ENCODE data around the gene TRMT1. TPM values are rescaled to one million over a fixed set of nuclear protein-coding genes. Genes with fewer than 3 reads are reported as not detected.
A peak's percentile ranks its signal among the peaks of the same experiment; 100 is the strongest.

TRMT1 gene
- total RNA-seq, 6 experiments from 2014 or later, result 36.3 to 49.9 (median 39.6) TPM

DNA sequence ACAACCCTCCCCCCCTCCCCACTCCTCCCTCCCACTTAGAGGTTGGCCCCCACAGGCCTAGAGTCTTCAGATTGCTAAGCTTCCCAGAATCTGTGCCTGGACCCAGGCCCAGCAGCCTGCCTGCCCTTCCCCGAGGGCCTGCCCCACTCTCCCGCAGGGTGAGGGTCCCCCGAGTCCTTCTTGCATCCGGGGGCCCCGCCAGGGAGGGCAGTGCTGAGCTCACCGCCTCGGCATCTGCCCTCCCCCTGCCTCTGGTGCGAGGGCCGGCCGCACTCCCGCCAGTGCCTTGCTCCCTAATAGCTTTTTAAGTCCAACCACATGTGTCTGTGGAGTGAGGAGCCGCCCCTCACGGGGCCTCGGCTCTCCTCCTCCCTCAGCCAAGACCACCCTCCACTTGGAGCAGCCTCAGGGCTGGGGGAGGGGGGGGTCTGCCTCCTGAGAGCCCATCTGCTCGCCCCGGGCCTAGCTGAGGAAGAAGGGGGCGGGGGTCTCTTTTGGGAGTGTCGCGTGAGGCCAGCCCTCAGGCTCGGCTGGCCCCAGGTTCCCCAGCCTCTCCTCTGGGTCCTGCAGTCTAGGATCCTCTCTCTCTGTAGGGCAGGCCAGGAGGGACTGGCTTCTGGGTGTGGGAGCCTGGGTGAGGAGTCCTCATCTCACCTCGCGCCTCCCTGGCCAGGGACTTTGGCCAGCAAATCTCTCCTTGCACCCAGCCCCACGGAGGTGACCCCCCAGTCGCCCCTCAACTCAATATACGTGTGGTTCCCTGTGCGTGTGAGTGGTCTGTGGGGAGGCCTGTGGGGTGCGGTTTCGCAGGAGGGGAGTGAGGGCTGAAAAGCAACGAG, 61.1 kb downstream of the TRMT1 start:
- H3K27ac Mint-ChIP-seq, result peak overlapping the region; percentile 98

More for the DNA sequence above, 61.1 kb downstream of the TRMT1 start:
- Mint-ChIP-seq H3K4me1 (ENCODE audit: low read depth) (peaks cover 94% of the 10 kb centered on the region), H3K9me3 (no peaks in the 10 kb centered on the region), H3K4me3 (peak overlapping the region; percentile 83), H3K27me3 (ENCODE audit: insufficient read depth) (peaks cover 2% of the 10 kb centered on the region), H3K36me3 (ENCODE audit: low read depth) (no peaks in the 10 kb centered on the region)
- TF ChIP-seq, protein P1, sequence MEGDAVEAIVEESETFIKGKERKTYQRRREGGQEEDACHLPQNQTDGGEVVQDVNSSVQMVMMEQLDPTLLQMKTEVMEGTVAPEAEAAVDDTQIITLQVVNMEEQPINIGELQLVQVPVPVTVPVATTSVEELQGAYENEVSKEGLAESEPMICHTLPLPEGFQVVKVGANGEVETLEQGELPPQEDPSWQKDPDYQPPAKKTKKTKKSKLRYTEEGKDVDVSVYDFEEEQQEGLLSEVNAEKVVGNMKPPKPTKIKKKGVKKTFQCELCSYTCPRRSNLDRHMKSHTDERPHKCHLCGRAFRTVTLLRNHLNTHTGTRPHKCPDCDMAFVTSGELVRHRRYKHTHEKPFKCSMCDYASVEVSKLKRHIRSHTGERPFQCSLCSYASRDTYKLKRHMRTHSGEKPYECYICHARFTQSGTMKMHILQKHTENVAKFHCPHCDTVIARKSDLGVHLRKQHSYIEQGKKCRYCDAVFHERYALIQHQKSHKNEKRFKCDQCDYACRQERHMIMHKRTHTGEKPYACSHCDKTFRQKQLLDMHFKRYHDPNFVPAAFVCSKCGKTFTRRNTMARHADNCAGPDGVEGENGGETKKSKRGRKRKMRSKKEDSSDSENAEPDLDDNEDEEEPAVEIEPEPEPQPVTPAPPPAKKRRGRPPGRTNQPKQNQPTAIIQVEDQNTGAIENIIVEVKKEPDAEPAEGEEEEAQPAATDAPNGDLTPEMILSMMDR (IDR thresholded peaks at IDR 0.05), result peak; percentile 54
- peak; percentile 77 for DNase-seq

Other genes with a start within 250 kb of the TRMT1 start
- 10 to 100 TPM; 26.0 to 33.5 (median 28.4) TPM for gene DNASE2, start 235.3 kb downstream of the TRMT1 start, total RNA-seq (2021; fragmentation: NEBNext Ultra II Directional; extraction: Animal tissue kit (Norgen Biotek cat#: 25700))
- not detected for gene KLF1, start 229.5 kb downstream of the TRMT1 start, total RNA-seq (2021; fragmentation: NEBNext Ultra II Directional; extraction: Animal tissue kit (Norgen Biotek cat#: 25700))
- gene GCDH, start 225.6 kb downstream of the TRMT1 start, total RNA-seq (2021; fragmentation: NEBNext Ultra II Directional; extraction: Animal tissue kit (Norgen Biotek cat#: 25700)), result 10 to 100 TPM; 20.6 to 24.6 (median 21.1) TPM
- 1 to 10 TPM in 3 of 6 experiments, under 1 TPM in 3; 0.28 to 1.7 (median 0.91) TPM for gene SYCE2, start 197.4 kb downstream of the TRMT1 start, total RNA-seq (2021; fragmentation: NEBNext Ultra II Directional; extraction: Animal tissue kit (Norgen Biotek cat#: 25700))
- 100 to 1,000 TPM in 1 of 6 experiments, 10 to 100 TPM in 5; 87.8 to 101 (median 90.4) TPM for gene FARSA, start 183.0 kb downstream of the TRMT1 start, total RNA-seq (2021; fragmentation: NEBNext Ultra II Directional; extraction: Animal tissue kit (Norgen Biotek cat#: 25700))
- 1,000 to 10,000 TPM; 1,716 to 2,461 (median 2,371) TPM for gene CALR, start 178.1 kb downstream of the TRMT1 start, total RNA-seq (2021; fragmentation: NEBNext Ultra II Directional; extraction: Animal tissue kit (Norgen Biotek cat#: 25700))
- 100 to 1,000 TPM; 108 to 140 (median 129) TPM for gene RAD23A, start 170.9 kb downstream of the TRMT1 start, total RNA-seq (2021; fragmentation: NEBNext Ultra II Directional; extraction: Animal tissue kit (Norgen Biotek cat#: 25700))
- 10 to 100 TPM; 34.3 to 54.3 (median 46.9) TPM for gene GADD45GIP1, start 159.5 kb downstream of the TRMT1 start, total RNA-seq (2021; fragmentation: NEBNext Ultra II Directional; extraction: Animal tissue kit (Norgen Biotek cat#: 25700))
- gene DAND5, start 147.2 kb downstream of the TRMT1 start, total RNA-seq (2021; fragmentation: NEBNext Ultra II Directional; extraction: Animal tissue kit (Norgen Biotek cat#: 25700)), result not detected
- 100 to 1,000 TPM; 129 to 161 (median 142) TPM for gene NFIX, start 121.3 kb downstream of the TRMT1 start, total RNA-seq (2021; fragmentation: NEBNext Ultra II Directional; extraction: Animal tissue kit (Norgen Biotek cat#: 25700))
- gene LYL1, start 13.9 kb downstream of the TRMT1 start, total RNA-seq (2021; fragmentation: NEBNext Ultra II Directional; extraction: Animal tissue kit (Norgen Biotek cat#: 25700)), result 1 to 10 TPM; 1.5 to 5.1 (median 4.2) TPM
- 100 to 1,000 TPM; 126 to 146 (median 139) TPM for gene NACC1, start 1.5 kb upstream of the TRMT1 start, total RNA-seq (2021; fragmentation: NEBNext Ultra II Directional; extraction: Animal tissue kit (Norgen Biotek cat#: 25700))
- gene STX10, start 33.6 kb upstream of the TRMT1 start, total RNA-seq (2021; fragmentation: NEBNext Ultra II Directional; extraction: Animal tissue kit (Norgen Biotek cat#: 25700)), result 10 to 100 TPM; 48.5 to 63.4 (median 54.0) TPM
- 10 to 100 TPM; 68.9 to 91.2 (median 87.7) TPM for gene IER2, start 33.7 kb upstream of the TRMT1 start, total RNA-seq (2021; fragmentation: NEBNext Ultra II Directional; extraction: Animal tissue kit (Norgen Biotek cat#: 25700))

Measured in HFFc6 (cell line).